ENCODE results near the gene CCK. TPM values are rescaled to one million over a fixed set of nuclear protein-coding genes. Genes with fewer than 3 reads are reported as not detected.

The CCK gene
- total RNA-seq, 6 experiments from 2014 or later: not detected

- no peak for TF ChIP-seq CTCF (IDR thresholded peaks at IDR 0.05)
- no peak for DNase-seq
- no peaks in the 10 kb centered on the region for H3K36me3 Mint-ChIP-seq (ENCODE audit: low read depth)
- H3K27ac Mint-ChIP-seq: no peak overlapping the region
- no peak overlapping the region for H3K4me3 Mint-ChIP-seq
- peaks cover 7% of the 10 kb centered on the region for H3K27me3 Mint-ChIP-seq (ENCODE audit: insufficient read depth)
- H3K4me1 Mint-ChIP-seq (ENCODE audit: low read depth): no peaks in the 10 kb centered on the region
- H3K9me3 Mint-ChIP-seq: no peaks in the 10 kb centered on the region
Observed at GRCh38 chr3:42301446-42302175, 35.6 kb upstream of the CCK start.

GRCh38 chr3:42300778-42301177 is 34.8 kb upstream of the CCK start:
- no peak for DNase-seq
- no peaks in the 10 kb centered on the region for H3K4me1 Mint-ChIP-seq (ENCODE audit: low read depth)
- H3K36me3 Mint-ChIP-seq (ENCODE audit: low read depth): no peaks in the 10 kb centered on the region
- H3K27me3 Mint-ChIP-seq (ENCODE audit: insufficient read depth): peaks cover 9% of the 10 kb centered on the region
- no peak overlapping the region for H3K27ac Mint-ChIP-seq
- no peak overlapping the region for H3K4me3 Mint-ChIP-seq
- no peak for TF ChIP-seq CTCF (IDR thresholded peaks at IDR 0.05)
- no peaks in the 10 kb centered on the region for H3K9me3 Mint-ChIP-seq

GRCh38 chr3:42300013-42300412 is 34.0 kb upstream of the CCK start:
- Mint-ChIP-seq H3K9me3 (no peaks in the 10 kb centered on the region), H3K4me1 (ENCODE audit: low read depth) (no peaks in the 10 kb centered on the region), H3K36me3 (ENCODE audit: low read depth) (no peaks in the 10 kb centered on the region), H3K4me3 (no peak overlapping the region), H3K27me3 (ENCODE audit: insufficient read depth) (peaks cover 13% of the 10 kb centered on the region), H3K27ac (no peak overlapping the region)
- peak; percentile 12 for DNase-seq
- no peak for TF ChIP-seq CTCF (IDR thresholded peaks at IDR 0.05)

- Mint-ChIP-seq H3K4me3 (no peak overlapping the region), H3K27ac (no peak overlapping the region), H3K9me3 (no peaks in the 10 kb centered on the region), H3K27me3 (ENCODE audit: insufficient read depth) (peaks cover 16% of the 10 kb centered on the region; the same call in 1 of the 2 replicates), H3K36me3 (ENCODE audit: low read depth) (no peaks in the 10 kb centered on the region), H3K4me1 (ENCODE audit: low read depth) (no peaks in the 10 kb centered on the region)
- TF ChIP-seq CTCF (IDR thresholded peaks at IDR 0.05): no peak
- no peak for DNase-seq
Observed at GRCh38 chr3:42298259-42298658, 32.3 kb upstream of the CCK start.

- TF ChIP-seq CTCF (IDR thresholded peaks at IDR 0.05): no peak
- peaks cover 15% of the 10 kb centered on the region for H3K27me3 Mint-ChIP-seq (ENCODE audit: insufficient read depth)
- no peak overlapping the region for H3K4me3 Mint-ChIP-seq
- H3K36me3 Mint-ChIP-seq (ENCODE audit: low read depth): no peaks in the 10 kb centered on the region
- no peak for DNase-seq
- no peaks in the 10 kb centered on the region for H3K4me1 Mint-ChIP-seq (ENCODE audit: low read depth)
- H3K27ac Mint-ChIP-seq: no peak overlapping the region
- peaks cover 5% of the 10 kb centered on the region; the same call in 1 of the 2 replicates for H3K9me3 Mint-ChIP-seq
Observed at GRCh38 chr3:42292009-42292408, 26.0 kb upstream of the CCK start.
